GM11168 (cell line): ENCODE data around the gene SGMS1.
"Not testable (repeated sequence)": the region's sequence is repeated elsewhere in the genome, so short reads cannot be mapped to it uniquely, and the experiment has no call there.

Experiments
- in situ Hi-C: fragments of 300-500 bp; cut with MboI; formaldehyde crosslinking; loops from one replicate; pipeline ENCODE4 v1.12.0; 2022; ENCODE audit warnings: low sequenced_read_pairs; ENCODE audit not compliant: unreplicated experiment

SGMS1 gene

DNA sequence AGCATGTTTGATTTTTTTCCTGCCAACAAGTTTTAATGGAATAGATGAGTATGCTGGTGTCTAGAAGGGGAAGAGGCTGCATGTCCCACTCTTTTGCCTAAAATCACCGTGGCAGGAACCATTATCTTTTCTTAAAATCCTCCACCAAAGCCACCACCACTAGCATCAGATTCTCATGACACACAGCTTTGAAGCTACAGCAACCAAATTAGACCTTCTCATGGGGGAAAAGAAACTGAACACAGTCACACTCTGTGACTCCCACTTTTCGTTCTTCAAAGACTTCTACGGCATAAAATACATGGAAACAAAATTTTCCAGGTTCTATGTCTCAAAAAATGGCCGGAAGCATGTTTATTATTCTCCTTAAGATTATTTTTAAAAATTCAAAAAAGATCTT, 81.8 kb downstream of the SGMS1 start:
- in situ Hi-C loops = no loop called here

DNA sequence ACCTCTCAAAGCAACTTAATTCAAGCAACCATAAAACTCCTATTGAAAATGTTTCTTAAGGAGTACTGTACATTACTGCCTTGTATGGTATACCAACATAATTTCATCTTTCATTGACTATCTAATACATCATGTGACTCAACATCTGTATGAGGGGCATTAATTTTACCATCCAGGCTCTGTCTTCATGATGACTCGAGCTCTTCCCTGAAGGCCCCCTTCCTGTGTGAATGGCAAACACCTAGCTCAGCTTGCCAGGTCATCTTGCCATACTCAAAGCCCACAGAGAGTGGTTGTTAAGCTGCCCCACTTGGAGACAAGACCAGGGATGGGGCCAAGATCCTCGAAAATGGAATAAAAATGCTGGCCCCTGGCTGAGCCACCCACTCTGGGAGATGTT, 82.4 kb downstream of the SGMS1 start:
- in situ Hi-C loops = no loop called here

DNA sequence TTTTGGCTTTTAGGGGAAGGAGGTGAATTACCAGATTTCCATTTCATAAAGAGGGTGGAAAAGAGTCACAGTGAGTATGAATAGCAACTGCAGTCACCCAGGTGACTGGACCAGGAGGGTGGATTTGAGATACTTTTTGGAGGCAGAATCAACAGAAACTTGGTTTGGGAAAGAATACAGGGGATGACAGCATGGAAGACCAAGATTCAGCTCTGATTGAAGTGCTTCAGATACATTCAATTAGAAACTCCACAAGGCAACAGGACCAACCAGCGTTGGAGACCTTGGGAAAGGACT, 83.0 kb downstream of the SGMS1 start:
- in situ Hi-C loops = no loop called here

DNA sequence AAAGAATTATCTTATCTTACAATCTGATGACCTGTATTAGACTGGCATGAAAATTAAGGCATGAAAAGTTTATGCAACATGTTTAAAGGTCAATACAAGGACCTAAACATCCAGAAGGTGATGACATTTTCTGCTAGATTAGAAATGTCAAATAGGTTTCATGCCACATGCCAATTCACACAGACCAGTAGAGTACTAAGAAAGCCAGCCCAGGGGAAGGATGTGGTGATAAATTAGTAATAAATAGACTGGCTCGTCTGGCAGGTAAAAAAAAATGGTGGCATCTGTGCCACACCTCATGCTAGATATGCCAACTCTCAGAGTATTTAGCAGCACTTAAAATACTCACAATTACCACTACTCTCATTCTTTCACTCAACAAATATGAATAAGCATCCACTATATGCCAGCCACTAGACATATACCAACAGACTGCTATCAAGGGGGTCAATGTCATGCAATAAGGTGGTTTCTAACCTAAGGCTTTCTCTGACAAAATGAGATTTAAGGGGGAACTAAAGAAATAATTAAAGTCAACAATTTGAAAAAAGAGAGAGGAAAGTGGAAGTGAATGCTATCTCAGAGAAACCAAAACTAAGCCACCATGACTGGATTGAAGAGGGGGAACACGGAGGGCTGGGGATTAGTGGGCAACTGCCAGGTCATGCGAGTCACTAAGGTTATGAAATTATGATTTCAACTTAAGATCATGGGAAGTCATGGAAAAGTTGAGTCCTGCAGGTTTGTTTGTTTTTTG, 83.5 kb downstream of the SGMS1 start:
- in situ Hi-C loops = no loop called here

DNA sequence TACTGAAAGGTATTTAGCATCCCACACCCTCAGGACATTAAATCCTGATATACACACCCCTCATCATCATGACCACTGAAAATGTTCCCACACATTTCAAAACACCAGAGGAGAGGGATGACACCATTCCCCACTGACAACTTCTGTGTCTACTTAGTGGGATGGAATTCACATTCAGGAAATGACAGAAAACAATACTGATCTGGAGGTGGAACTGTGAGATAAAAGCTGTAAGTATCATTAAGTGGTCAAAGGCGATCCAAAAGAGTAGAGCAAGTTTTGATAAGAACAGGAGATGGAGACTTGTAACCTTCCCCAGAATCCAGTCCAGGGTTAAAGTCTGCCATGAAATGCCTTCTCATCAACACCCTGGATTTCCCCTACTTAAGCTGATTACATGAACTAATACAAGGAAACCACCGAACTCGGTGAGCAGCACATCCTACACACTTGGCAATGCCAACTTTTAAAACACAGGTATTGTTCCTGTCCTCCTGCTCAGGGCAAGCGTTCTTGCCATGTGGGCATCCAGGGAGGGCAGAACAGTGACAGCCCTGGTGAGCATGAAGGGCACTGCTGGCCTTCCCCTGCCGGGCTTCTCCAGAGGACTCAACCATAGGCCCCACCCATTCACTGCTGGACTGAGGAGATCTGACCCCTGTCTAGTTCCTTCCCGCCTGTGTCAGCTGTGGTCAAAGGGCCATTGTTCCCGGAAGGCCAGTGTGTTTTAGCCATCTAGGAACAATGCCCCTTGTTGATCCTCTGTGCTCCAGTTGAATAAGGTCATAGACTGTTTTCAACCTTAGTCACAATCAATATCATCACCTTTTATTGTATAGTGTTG, 85.0 kb downstream of the SGMS1 start:
- in situ Hi-C loops = no loop called here

DNA sequence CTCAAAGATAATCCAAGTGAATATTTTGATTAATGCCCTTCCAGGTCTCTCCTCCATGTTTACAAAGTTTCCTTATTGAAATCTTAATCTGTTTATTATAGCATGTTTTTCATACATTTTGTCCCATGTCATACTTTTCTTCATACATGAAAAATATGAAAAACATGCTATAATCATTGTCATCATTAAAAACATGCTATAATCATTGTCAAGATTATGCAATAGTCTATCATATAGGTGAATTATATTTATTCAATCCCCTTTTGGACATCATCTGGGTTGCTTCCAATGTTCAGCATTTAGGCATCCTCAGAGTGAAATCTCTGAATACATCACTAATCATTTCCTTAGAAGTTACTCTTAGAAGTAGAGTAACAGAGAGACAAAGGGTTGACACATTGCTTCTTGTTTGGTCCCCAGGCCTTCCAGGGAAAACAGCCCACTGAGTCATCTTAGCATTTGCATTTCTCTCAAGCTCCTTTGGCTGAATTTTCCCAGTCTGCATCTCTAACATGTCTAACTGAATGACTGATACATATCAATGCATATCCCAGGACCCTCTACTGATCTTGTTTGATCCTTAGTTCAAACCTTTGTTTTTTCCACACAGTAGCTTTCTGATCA, 87.0 kb downstream of the SGMS1 start:
- in situ Hi-C loops = no loop called here

DNA sequence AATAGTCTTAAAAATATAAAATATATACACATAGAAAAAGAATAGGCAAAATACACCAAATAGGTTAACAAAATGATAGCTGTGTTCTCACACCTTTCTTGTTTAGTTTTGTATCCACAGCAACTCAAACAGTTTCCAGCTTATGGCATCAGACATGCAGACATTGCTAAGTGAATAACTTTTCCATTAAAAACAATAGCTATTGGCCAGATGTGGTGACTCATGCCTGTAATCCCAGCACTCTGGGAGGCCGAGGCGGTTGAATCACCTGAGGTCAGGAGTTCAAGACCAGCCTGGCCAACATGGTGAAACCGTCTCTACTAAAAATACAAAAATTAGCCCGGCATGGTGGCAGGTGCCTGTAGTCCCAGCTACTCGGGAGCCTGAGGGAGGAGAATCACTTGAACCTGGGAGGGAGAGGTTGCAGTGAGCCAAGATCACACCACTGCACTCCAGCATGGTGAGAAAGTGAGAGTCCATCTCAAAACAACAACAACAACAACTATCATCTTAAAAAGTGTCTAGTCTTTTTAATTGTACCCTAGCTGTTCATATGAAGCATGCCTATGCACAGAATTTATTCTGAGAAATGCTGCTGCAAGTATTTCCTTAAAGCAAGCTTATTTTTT, 88.9 kb downstream of the SGMS1 start:
- in situ Hi-C loops = not testable (repeated sequence)

DNA sequence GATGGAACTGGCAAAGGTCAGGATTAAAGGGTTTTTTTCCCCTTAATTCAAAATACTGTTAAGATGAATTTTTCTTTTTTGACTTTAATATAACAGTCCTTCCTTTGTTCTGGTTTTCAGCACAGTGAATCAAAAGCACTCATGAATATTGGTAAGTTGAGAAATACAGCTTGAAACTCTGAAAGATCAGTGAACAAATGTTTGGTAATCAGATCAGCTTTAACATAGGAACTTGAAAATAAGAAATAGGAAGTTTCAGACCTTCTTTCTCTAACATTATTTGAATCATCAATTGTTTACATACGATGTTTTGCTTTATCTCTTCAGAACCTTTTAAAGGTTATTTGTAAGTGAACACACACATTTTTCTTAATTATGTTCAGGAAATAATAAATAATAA, 90.5 kb downstream of the SGMS1 start:
- in situ Hi-C loops = no loop called here

DNA sequence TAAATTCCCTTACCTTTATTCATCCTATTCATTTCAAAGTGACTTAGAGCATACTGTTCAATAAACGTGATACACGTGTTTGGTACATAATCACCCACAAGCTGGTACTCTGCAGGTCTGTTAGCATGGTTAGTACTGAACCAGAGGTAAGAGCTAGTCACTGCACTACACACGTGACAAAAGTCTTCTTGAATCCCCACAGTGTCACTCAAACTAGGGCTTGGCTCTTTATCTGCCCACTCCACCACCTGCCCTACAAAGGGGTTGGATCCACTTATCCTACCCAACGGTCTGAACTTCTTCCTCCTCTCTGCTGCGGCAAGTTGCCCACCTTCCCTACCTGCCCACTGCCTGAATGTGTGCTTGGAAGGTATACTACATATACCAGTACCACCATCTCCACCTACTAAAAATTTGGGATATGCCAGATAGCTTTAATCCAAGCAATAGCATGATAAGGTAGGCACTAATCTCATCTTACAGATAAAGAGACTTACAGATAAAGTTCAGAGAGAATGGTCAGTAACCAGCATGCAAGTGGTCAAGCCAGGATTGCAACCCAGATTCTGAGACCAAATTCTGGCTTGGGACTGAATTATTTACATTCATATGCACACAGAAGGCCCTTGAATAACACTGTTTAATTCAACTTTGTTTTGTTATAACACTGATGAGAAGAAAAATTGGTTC, 92.2 kb downstream of the SGMS1 start:
- in situ Hi-C loops = no loop called here

DNA sequence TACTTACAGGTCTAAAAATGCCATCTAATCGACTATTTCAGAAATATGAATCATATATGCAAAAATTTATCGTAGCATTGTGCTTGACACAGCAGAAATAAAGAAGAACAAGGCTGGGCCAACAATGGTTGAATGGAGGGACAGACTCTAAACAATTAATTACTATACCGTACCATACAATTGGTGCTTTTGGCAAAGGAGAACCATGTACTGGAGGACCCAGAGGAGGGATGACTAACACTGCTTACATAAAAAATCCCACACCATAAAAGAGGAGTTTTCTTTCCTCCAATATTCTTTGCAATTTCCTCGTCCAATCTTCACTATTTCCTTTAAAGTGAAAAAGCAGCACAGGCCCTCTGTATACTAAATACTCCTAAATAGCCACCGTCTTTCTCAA, 94.1 kb downstream of the SGMS1 start:
- in situ Hi-C loops = no loop called here

DNA sequence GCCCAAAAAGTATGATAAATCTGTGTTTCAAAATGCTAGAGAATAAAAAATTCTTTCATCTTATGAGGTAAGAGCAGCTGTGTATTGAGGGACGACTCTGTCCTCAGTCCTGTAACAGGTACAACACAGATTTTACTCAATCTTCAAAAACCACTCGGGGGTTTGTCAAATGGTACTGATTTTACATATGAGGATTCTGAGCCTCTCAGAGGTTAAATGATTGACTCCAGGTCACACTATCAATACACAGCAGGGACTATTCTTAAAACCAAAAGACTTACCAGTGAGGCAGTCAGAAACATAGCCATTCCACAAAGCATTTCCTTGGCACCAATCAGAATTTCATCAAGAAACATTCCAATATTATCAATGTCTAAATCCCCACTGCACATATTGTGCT, 95.5 kb downstream of the SGMS1 start:
- in situ Hi-C loops = no loop called here

DNA sequence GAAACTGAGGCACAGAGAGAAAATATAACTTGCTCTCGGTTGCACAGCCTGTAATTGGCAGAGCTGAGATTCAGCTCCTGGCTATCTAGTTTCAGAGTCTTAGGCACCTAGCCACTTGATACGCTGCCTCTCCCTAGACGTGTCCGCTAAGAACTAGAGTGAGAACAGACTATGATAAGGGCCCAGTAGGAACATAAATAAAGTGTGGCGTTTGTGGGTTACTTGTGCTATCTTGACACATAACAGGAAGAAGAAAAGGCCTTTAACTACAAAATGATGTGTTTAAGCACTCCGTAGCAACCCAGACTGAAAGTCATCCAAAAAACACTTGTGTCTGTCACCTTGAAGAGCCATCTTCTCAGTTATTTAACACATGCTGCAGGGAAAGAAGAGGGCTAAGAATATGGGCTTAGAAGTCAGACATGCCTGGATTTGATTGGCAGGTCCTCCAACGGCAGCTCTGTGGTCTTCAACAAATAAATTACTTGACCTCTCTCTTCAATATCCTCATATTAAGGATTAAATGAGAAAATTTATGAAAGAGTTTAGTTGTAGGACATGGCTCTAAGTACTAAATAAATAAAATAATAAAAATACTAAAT, 96.2 kb downstream of the SGMS1 start:
- in situ Hi-C loops = no loop called here

DNA sequence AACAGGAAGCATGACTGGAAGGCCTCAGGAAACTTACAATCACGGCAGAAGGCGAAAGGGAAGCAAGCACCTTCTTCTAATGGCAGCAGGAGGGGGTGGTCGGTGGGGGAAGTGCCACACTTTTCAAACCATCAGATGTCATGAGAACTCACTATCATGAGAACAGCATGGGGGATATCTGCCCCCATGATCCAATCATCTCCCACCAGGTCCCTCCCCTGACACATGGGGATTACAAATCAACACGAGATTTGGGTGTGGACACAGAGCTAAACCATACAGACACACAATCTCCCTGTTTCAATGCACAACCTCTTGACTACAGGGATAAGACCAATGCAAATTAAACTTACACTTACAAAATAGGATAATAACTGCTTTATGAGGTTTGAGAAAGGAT, 97.6 kb downstream of the SGMS1 start:
- in situ Hi-C loops = no loop called here

DNA sequence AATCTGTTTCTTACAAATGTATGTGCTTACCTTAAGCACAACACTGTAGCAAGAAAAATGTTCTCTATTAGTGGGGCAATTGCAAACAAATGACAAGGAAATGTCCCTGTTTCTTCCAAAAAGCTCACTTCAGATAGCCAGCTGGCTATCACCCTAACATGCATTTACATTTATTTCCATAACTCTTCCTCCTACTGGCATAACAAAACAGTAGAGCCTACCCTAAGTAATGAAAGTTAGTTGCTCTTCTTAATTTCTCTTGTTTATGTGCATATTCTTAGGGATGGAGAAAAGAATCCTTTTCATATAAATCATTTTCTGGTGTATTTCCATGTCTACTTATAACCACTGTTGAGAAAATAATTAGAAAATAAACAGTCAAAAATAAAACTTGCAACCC, 100.4 kb downstream of the SGMS1 start:
- in situ Hi-C loops = no loop called here

DNA sequence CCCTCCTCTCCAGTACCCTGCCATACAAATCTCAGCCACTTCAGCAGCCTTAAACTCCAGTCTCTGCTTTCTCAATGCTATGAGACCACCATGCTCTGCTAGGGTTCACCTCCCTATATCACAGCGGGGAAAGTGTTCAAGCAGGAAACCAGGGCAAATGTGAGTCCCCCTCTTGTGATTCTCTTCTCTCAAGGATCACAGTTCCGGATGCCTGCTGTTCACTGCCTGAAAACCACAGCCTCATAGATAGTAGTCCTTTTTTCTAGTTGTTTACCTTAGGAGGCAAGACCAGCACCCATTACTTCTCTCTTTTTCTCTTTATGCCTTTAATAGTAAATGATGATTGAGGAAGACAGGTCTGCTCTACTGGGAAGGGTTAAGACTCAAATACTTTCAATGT, 100.8 kb downstream of the SGMS1 start:
- in situ Hi-C loops = no loop called here

DNA sequence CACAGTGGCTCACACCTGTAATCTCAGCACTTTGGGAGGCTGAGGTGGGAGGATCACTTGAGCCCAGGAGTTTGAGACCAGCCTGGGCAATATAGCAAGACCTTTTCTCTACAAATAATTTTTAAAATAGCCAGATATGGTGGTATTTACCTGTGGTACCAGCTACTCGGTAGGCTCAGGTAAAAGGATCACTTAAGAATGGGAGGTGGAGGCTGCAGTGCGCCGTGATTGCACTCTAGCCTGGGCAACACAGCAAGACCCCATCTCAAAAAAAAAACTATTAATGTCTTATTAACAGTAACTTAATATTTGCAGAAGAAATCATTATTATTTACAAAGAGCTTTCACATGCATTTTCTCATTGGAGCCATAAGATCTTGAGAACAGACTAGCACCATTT, 103.6 kb downstream of the SGMS1 start:
- in situ Hi-C loops = no loop called here

DNA sequence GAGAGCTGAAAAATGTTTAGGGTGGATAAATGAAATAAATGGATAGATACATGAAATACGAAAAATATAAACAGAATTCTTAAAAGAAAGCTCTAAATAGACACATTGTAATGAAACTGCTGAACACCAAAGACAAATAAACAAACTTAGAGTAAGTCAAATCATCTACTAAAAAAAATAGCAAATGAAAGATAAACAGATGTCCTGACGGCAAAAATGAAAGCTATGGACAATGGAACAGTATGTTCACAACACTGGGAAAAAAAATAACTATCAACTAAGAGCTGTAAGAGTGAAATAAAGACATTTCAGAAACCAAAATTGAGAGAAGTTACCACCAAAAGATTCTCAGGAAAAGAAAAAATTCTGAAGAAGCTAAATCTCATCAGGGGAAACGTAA, 106.1 kb downstream of the SGMS1 start:
- in situ Hi-C loops = no loop called here

DNA sequence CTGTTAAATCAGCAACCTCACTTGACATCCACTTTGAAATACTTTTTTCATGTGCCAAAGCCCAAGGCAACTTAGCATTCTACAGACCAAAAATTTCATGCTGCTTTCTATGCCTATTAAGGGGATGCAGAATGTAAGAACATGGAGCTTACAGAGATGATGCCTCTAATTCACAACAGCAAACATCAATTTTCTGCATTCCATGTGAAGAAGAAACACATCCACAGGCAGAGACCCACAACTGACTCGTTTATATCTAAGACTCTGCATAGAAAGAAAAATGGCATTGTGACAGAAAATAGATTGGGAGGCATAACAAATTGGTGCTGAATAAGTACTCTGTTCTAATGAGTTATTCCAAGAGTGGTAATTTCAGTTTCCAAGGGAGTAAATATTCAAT, 107.6 kb downstream of the SGMS1 start:
- in situ Hi-C loops = no loop called here

DNA sequence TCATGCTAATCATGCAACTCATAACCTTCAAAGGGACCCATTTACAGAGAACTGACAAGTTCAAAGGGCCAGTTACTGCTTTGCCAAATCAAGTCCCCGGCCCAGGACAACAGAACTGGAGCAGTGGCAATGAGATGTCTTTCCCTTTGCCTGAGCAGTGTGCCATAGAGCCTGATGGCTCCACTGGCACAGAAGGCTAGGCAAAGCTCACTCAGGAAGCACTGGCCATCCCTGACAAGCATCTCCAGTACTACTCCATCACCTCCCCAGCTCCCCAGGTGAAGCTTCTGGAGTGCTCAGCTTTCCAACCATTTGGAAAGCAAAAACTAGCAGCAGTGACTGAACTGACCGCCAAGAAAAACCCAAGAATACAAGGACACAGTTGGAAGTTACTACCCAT, 108.3 kb downstream of the SGMS1 start:
- in situ Hi-C loops = no loop called here

DNA sequence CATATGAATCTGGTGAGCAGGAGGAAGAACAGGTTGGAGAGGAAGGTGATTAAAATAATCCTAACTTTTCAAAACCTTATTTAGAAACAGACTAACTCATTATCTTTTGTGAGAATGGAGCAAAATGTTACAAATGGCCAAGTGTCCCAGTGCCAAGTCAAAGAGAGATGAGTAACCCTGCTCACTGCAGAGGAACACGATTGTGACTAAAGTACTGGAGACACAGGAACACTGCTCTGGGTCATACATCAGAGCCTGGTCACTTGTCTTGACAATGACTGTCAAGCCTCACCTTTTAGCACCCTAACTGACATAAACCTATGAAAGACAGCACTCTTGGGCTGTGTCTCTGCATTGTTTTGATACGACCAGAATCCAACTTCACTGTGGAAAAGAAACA, 108.8 kb downstream of the SGMS1 start:
- in situ Hi-C loops = no loop called here
